Measurements from ENCODE around the gene HSD17B1. TPM values are rescaled to one million over a fixed set of nuclear protein-coding genes. Genes with fewer than 3 reads are reported as not detected.

The HSD17B1 gene
- total RNA-seq, 1 experiment from 2014 or later, result 18.1 TPM

DNA sequence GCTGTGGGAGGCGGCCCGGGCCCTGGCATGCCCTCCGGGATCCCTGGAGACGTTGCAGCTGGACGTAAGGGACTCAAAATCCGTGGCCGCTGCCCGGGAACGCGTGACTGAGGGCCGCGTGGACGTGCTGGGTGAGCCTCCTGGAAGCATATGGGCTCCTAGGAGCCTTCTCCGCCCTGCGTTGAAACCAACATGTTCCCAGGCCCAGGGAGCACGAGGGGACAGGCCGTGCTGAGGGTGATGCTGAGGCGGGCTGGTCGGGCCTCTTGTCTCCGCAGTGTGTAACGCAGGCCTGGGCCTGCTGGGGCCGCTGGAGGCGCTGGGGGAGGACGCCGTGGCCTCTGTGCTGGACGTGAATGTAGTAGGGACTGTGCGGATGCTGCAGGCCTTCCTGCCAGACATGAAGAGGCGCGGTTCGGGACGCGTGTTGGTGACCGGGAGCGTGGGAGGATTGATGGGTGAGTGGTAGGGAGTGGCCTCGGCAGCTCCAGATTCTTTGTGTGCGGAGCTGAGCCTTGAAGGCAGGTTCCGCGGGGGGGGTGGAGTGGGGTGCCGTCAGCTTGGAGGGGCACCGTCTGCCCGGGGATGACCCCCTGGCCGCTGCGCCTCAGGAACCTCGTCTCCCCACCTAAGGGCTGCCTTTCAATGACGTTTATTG lies 567 bp downstream of the HSD17B1 start:
- peak; percentile 60 for DNase-seq (ENCODE audit: unreplicated experiment)
- POLR2A ChIA-PET, result interaction anchor here (0.6 to 3.1 kb wide), 17 partner anchors 9 to 530 kb away, joined by 3 to 38 read pairs (median 5); partner anchors contain the start of genes BECN1, CAVIN1, CNTD1 and COA3
- Mint-ChIP-seq H3K4me3 (ENCODE audit: unreplicated experiment) (peak overlapping the region; percentile 91), H3K4me1 (ENCODE audit: insufficient read depth, unreplicated experiment) (peaks cover 6% of the 10 kb centered on the region), H3K36me3 (ENCODE audit: insufficient read depth, unreplicated experiment) (peaks cover 6% of the 10 kb centered on the region), H3K9me3 (ENCODE audit: unreplicated experiment) (no peaks in the 10 kb centered on the region), H3K27ac (ENCODE audit: low read depth, unreplicated experiment) (peak overlapping the region; percentile 89), H3K27me3 (ENCODE audit: insufficient read depth, unreplicated experiment) (no peaks in the 10 kb centered on the region)
- TF ChIP-seq, protein P1, sequence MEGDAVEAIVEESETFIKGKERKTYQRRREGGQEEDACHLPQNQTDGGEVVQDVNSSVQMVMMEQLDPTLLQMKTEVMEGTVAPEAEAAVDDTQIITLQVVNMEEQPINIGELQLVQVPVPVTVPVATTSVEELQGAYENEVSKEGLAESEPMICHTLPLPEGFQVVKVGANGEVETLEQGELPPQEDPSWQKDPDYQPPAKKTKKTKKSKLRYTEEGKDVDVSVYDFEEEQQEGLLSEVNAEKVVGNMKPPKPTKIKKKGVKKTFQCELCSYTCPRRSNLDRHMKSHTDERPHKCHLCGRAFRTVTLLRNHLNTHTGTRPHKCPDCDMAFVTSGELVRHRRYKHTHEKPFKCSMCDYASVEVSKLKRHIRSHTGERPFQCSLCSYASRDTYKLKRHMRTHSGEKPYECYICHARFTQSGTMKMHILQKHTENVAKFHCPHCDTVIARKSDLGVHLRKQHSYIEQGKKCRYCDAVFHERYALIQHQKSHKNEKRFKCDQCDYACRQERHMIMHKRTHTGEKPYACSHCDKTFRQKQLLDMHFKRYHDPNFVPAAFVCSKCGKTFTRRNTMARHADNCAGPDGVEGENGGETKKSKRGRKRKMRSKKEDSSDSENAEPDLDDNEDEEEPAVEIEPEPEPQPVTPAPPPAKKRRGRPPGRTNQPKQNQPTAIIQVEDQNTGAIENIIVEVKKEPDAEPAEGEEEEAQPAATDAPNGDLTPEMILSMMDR (IDR thresholded peaks at IDR 0.05; ENCODE audit: unreplicated experiment), result no peak
- intact Hi-C loops (cut with micrococcal nuclease), result no loop called here
- no TSS peak for BruUV-seq (replicated peaks)
- CTCF ChIA-PET, result interaction anchor here (0.5 to 1.4 kb wide), 7 partner anchors 11 to 862 kb away, joined by 3 to 5 read pairs (median 3); no protein-coding TSS in a partner anchor

DNA sequence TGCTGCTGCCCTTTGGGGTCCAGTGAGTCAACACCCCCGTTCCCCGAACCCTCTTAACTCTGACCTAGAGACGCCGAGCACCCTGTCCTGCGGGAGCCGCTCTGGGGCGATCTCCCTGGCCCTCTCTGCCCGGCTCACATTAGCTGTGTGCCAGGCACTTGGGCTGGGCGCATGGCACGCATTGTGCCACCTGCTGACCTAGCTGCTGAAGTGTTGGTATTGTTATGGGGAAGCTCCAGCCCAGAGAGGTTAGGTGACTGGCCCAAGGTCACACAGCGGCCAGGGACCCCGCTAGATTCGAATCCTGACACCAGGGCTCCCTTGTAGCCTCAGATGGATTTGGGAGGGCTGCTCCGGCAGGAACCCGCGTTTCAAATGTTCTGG lies 1.1 kb downstream of the HSD17B1 start:
- intact Hi-C loops (cut with micrococcal nuclease), result no loop called here
- Mint-ChIP-seq H3K36me3 (ENCODE audit: insufficient read depth, unreplicated experiment) (peaks cover 6% of the 10 kb centered on the region), H3K9me3 (ENCODE audit: unreplicated experiment) (no peaks in the 10 kb centered on the region), H3K4me1 (ENCODE audit: insufficient read depth, unreplicated experiment) (peaks cover 6% of the 10 kb centered on the region), H3K27me3 (ENCODE audit: insufficient read depth, unreplicated experiment) (no peaks in the 10 kb centered on the region), H3K4me3 (ENCODE audit: unreplicated experiment) (peak overlapping the region; percentile 91), H3K27ac (ENCODE audit: low read depth, unreplicated experiment) (peak overlapping the region; percentile 89)
- TF ChIP-seq, protein P1 (IDR thresholded peaks at IDR 0.05; ENCODE audit: unreplicated experiment), result peak; percentile 23
- ChIA-PET CTCF (interaction anchor here (0.5 to 1.4 kb wide), 5 partner anchors 11 to 409 kb away, joined by 3 to 5 read pairs (median 4); no protein-coding TSS in a partner anchor), POLR2A (interaction anchor here (0.6 to 3.1 kb wide), 25 partner anchors 9 to 530 kb away, joined by 3 to 38 read pairs (median 5); partner anchors contain the start of genes BECN1, CAVIN1, CNTD1 and COA3)
- BruUV-seq (replicated peaks), result no TSS peak
- DNase-seq (ENCODE audit: unreplicated experiment), result peak; percentile 73

DNA sequence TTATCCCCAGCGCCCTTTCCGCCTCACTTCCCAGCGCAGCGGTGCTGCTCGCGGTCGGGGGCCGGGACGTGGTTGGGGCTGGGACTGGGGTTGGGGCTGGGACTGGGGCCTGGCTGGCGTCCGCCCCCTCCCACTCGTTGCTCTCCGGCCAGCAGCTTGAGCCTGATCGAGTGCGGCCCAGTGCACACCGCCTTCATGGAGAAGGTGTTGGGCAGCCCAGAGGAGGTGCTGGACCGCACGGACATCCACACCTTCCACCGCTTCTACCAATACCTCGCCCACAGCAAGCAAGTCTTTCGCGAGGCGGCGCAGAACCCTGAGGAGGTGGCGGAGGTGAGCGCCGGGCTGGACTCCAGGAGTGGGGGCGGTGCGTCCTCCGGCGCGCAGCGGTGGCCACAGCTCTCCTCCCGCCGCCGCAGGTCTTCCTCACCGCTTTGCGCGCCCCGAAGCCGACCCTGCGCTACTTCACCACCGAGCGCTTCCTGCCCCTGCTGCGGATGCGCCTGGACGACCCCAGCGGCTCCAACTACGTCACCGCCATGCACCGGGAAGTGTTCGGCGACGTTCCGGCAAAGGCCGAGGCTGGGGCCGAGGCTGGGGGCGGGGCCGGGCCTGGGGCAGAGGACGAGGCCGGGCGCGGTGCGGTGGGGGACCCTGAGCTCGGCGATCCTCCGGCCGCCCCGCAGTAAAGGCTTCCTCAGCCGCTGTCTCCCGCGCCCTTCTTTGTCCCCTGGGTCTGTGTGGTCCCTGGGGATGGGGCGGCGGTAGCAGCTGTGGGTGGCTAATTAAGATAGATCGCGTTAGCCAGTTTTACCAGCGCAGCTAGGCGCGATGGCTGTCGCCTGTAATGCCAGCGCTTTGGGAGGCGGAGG lies 1.8 kb downstream of the HSD17B1 start:
- TF ChIP-seq, protein P1 (IDR thresholded peaks at IDR 0.05; ENCODE audit: unreplicated experiment), result no peak
- peak overlapping the region; percentile 91 for H3K4me3 Mint-ChIP-seq (ENCODE audit: unreplicated experiment)
- intact Hi-C loops (cut with micrococcal nuclease), result no loop called here
- H3K27ac Mint-ChIP-seq (ENCODE audit: low read depth, unreplicated experiment), result peak overlapping the region; percentile 89
- ChIA-PET CTCF (interaction anchor here (0.5 to 1.4 kb wide), 6 partner anchors 10 to 110 kb away, joined by 3 to 5 read pairs (median 4); no protein-coding TSS in a partner anchor), POLR2A (interaction anchor here (0.6 to 3.1 kb wide), 28 partner anchors 9 to 587 kb away, joined by 3 to 38 read pairs (median 5); partner anchors contain the start of genes BECN1, CAVIN1, CNTD1 and COA3)
- no peaks in the 10 kb centered on the region for H3K27me3 Mint-ChIP-seq (ENCODE audit: insufficient read depth, unreplicated experiment)
- DNase-seq (ENCODE audit: unreplicated experiment), result peak; percentile 66
- H3K4me1 Mint-ChIP-seq (ENCODE audit: insufficient read depth, unreplicated experiment), result peaks cover 7% of the 10 kb centered on the region
- TSS peak; percentile 64 for BruUV-seq (replicated peaks)
- H3K36me3 Mint-ChIP-seq (ENCODE audit: insufficient read depth, unreplicated experiment), result peaks cover 6% of the 10 kb centered on the region
- H3K9me3 Mint-ChIP-seq (ENCODE audit: unreplicated experiment), result no peaks in the 10 kb centered on the region

Measured in MCF 10A (cell line).